ENCODE data around the gene TMEM33. TPM values are rescaled to one million over a fixed set of nuclear protein-coding genes. Genes with fewer than 3 reads are reported as not detected.

The TMEM33 gene
- total RNA-seq, 1 donor from 2014 or later: 65.1 TPM

- H3K4me1 ChIP-seq: no peaks in the 10 kb centered on the region
- no peaks in the 10 kb centered on the region for H3K27me3 ChIP-seq
- H3K27ac ChIP-seq: no peak overlapping the region
- H3K9me3 ChIP-seq: no peaks in the 10 kb centered on the region
- no peaks in the 10 kb centered on the region for H3K36me3 ChIP-seq
- H3K4me3 ChIP-seq: no peak overlapping the region
- DNase-seq (ENCODE audit: low spot score in 2 of 2): no peak
- intact Hi-C loops (cut with DNase I): no loop called here
- no peak for TF ChIP-seq CTCF (IDR thresholded peaks at IDR 0.05)
Observed at GRCh38 chr4:41930139-41930831, 4.9 kb upstream of the TMEM33 start.

DNA sequence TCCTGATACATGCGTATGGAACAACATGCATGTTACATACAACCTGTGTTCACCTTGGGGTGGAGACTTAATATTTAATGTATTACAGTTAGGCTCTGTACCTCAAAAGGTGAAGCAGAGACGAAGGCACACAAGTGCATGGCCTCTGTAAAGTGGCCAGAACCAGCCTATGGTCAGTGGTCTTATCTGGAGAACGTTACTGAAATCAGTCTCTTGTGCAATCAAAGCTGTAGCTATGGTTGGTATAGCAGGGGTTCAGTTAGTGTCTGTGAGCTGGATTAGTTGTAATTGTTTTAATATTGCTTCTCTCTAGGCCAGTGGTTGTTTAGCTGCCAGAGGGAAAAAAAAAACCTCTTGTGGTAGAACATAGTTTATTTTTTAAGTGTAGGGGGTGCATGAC lies 2.2 kb upstream of the TMEM33 start:
- Histone ChIP-seq H3K36me3 (no peaks in the 10 kb centered on the region), H3K4me3 (no peak overlapping the region), H3K27ac (no peak overlapping the region), H3K9me3 (no peaks in the 10 kb centered on the region), H3K4me1 (peaks cover 4 to 6% of the 10 kb centered on the region in 2 donors), H3K27me3 (no peaks in the 10 kb centered on the region)
- TF ChIP-seq CTCF (IDR thresholded peaks at IDR 0.05): no peak
- no peak for DNase-seq (ENCODE audit: low spot score in 2 of 2)
- intact Hi-C loops (cut with DNase I): no loop called here

DNA sequence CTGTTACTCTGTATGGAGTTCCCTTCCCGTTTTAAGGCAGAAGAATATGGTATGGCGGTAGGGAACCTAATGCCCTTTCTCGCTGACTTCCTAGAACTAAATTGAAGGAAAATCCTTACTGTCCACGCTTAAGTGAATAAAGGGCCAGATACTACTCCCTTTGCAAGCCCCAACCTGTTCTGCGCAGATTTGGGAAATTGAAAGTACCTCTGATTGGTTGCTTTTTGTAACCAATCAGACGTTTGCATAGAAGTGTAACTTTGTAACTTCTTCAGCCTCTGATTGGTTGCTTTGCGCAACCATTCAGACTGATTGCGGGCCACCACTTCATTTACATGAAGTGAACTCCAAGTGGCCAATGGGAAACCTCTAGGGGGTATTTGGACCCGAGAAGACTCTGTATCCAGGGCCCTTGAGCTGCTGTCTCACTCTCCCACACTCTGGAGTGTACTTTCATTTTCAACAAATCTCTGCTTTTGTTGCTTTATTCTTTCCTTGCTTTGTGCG lies 1.2 kb upstream of the TMEM33 start:
- peaks cover 0 to 2% of the 10 kb centered on the region in 2 donors for H3K36me3 ChIP-seq
- peaks cover 4 to 6% of the 10 kb centered on the region in 2 donors for H3K4me1 ChIP-seq
- no peaks in the 10 kb centered on the region for H3K9me3 ChIP-seq
- H3K27ac ChIP-seq: no peak overlapping the region
- TF ChIP-seq CTCF (IDR thresholded peaks at IDR 0.05): no peak
- H3K4me3 ChIP-seq: peak overlapping the region in 1 of 2 donors; percentile 88
- no peak for DNase-seq (ENCODE audit: low spot score in 2 of 2)
- intact Hi-C loops (cut with DNase I): no loop called here
- H3K27me3 ChIP-seq: no peaks in the 10 kb centered on the region

DNA sequence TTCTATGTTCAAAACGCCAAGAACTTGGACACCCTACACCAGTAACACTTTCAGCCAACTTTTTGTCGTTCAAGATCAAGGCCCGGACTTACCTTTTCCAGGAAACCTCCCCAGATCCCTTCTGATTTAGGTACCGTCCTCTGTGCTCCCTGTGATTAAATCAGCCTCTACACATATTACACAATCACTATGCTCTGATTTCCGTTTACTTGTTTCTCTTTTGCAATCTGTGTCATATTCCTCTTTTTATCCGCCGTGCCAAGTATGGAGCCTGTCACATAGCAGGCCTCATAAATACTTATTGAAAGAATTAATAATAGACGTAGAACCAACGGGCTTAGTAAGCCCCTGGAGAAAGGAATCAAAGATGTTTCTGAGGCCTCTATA lies 722 bp upstream of the TMEM33 start:
- Histone ChIP-seq H3K36me3 (peaks cover 2 to 6% of the 10 kb centered on the region in 2 donors), H3K4me3 (peak overlapping the region; percentile 82 to 88), H3K27ac (peak overlapping the region; percentile 62 to 72), H3K4me1 (peaks cover 4 to 6% of the 10 kb centered on the region in 2 donors), H3K27me3 (no peaks in the 10 kb centered on the region), H3K9me3 (no peaks in the 10 kb centered on the region)
- TF ChIP-seq CTCF (IDR thresholded peaks at IDR 0.05): no peak
- DNase-seq (ENCODE audit: low spot score in 2 of 2): no peak
- intact Hi-C loops (cut with DNase I): no loop called here

DNA sequence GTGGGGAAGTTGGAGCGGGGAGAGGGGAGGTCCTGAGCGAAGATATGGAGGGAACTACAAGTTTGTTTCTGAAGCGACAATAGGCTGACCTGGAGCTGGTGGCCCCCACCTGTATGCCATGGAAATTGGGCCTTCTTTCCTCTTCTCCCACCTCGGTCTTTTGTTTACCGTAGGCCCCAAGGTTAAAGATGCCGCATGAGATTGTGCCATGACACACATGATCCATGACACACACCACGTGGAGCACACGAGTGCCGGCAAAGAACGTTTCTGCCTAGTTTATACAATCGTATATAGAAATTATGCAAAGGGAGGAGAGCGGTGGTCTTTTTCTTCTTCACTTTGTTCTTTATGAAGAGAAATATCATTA lies 408 bp downstream of the TMEM33 start:
- H3K36me3 ChIP-seq: peaks cover 4 to 18% of the 10 kb centered on the region in 2 donors
- H3K27ac ChIP-seq: peak overlapping the region; percentile 62 to 72
- H3K4me1 ChIP-seq: peaks cover 4 to 6% of the 10 kb centered on the region in 2 donors
- H3K4me3 ChIP-seq: peak overlapping the region; percentile 82 to 88
- no peaks in the 10 kb centered on the region for H3K27me3 ChIP-seq
- no peaks in the 10 kb centered on the region for H3K9me3 ChIP-seq
- no peak for TF ChIP-seq CTCF (IDR thresholded peaks at IDR 0.05)
- no peak for DNase-seq (ENCODE audit: low spot score in 2 of 2)
- intact Hi-C loops (cut with DNase I): loop anchor here (1.0 kb wide), 1 partner anchor 55 kb away; the partner anchor contains the start of gene SLC30A9

All from ascending aorta (tissue), 2 donors.